ENCODE data around the gene SEH1L.
"Not testable (repeated sequence)": the region's sequence is repeated elsewhere in the genome, so short reads cannot be mapped to it uniquely, and the experiment has no call there.

SEH1L gene

DNA sequence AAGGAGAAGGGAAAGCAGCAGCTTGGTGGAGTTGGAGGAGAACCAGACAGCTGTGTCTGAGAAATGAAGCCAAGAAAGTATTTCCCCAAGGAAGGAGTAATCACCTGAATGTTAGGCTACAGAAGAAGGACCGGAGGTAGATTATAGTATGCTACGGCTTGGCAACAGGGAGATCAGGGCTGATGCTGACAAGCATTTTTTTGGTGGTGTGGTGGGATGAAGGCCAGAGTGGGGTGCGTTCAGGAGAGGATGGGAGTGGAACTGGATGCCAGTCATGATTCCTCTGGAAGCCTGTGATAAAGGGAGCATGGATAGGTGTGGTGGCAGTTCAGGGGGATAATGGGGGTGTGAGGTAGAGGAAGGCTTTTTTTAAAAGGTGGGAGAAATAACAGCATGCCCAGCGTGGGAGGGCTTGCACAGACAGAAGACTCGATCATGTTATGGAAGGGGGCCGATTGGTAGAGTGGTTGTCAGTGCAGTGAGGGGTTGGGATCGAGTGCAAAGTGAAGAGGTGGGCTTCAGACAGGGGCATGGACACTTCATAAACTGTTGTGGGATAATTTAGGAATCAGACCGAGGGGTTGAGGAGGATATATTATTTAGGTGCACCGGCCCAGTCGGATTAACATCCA is 49.0 kb downstream of the SEH1L start:
- no peak for DNase-seq (ENCODE audit: low read depth)

DNA sequence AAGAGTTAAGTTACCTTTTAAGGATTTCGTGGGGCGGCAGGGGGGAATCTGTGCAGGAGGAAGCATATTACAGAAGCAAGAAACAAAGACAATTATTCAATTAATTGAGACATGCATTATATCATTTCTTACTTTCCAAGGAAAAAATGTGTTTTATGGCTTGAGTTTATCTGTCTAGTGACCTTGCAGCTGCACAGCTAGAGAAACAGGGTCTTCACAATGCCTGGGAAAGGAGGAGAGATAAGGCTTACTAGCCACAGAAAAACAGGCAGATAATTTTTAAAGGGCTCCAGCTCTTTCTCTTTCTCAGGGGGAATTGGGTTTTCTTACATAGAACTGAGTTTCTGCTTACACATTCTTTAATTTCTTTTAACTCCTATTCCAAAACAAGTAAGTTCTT is 49.5 kb downstream of the SEH1L start:
- DNase-seq (ENCODE audit: low read depth) = not testable (repeated sequence)

DNA sequence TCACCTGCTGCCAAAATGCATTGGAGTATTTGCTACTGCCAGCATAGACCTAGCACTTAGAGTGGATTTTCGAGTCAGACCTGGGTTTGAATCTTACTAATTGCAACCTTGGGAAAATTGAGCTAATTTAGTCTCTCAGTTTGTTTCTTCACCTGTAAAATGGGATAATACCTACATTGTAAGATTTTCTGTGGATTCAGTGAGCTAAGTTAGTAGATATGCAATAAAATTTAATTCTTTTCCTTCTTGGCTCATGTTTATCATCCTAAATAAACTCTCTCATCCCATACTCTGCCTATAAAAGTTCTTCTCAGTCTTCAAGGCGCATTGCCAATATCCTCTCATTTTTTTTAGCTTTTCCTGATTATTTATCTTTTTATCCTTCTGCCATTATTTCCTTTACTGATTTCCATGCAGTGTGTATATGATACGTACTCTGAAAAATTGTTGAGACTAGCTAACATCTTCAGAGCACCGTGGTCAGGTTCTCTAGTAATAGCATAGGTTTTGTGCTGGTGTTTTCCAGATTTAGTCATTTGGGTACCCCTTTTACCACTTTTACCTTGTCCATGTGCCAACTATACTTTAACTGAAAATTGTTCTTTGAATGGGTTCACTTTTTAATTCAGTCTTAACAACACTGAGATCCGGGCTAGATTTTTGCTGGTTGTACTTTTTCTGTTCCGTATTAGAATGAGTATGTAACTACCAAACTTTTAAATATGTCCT is 50.7 kb downstream of the SEH1L start:
- DNase-seq (ENCODE audit: low read depth) = no peak

DNA sequence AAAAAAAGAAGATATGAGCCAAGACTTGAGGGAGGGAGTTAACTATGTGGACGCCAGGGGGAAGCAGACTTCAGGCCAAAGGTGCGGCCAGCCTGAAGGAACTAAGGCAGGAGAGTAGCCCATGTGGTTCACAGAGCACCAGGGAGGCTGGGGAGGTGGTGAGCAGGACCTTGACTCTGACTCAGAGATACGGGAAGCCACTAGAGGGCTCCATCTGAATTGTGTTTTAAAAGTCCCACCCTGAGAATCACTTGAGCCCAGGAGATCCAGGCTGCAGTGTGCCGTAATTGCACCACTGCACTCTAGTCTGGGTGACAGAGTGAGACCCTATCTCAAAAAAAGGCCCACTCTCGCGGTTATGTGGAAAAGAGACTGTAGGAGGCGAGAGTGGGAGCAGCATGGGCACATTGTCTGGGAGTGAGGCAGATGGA is 55.7 kb downstream of the SEH1L start:
- no peak for DNase-seq (ENCODE audit: low read depth)

DNA sequence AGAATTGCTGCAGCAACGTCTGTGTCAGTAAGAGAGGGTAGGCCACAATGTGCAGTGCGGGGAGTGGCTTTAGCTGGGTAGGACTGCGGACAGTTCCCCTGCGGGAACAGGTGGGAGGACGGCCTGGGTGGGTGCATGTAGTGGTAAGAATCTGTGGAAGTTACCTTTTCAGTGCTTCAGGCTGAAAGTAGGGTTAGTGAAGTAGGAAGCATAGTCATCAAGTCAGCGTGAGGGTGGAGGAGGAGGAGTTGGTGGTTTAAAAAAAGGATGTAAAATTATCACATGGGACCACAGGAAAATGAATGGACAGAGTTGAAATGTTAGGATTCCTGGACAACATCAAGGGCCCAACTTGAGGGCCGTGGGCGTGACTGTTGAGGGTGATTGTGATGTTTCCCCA is 56.6 kb downstream of the SEH1L start:
- DNase-seq (ENCODE audit: low read depth) = no peak

DNA sequence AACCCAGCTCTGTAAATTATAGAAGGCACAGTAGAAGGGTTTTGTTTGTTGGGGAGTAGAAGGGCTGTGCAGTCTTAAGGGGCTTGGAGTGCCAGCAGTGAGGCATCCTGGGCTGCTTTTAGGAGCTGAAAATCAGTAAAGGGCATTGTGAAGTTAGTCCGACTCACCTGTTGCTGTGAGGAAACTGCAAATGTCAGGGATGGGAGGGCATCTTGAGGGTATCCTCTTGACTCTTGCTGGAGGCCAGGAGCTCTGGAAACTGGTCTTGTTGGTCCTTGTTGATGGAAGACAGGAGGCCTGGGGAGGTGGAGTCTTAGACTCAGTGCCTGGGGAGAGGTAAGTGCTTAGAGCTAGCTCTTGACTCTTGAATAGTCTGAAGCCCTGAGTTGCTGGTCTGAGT is 57.5 kb downstream of the SEH1L start:
- no peak for DNase-seq (ENCODE audit: low read depth)

DNA sequence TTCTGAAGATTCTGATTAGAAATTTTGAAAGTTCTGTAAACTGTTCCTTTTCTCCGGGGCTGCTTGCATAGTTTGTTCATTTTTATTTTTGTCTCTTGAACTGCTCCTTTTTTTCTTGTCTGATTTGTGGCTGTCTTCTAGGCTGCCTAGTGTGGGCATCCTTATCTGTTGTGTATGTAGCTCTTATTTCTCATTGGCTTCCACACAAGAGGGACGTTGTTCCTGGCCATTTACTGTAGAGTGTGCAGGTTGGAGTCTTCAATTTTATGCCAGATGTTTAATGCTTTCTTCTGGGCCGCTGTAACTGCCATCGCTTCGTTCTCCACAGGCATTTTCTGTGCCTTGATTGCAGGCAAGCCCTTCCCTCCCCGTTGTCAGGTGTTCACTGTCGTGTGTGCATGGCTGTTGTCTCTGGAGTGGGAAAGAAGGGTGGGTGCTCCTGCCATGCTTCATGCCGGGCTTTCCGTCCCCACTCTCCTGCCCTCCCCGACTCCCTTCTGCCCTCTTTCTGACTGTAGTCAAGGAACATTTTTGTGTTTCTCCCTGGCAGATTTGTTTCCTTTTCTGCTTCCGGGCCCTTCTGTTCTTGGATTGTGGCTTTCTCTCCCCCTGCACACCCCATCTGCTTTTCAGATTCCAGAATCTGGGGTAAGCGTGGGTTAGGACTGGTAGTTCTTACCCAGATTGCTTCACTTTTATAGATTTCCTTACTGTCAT is 58.9 kb downstream of the SEH1L start:
- DNase-seq (ENCODE audit: low read depth) = no peak

DNA sequence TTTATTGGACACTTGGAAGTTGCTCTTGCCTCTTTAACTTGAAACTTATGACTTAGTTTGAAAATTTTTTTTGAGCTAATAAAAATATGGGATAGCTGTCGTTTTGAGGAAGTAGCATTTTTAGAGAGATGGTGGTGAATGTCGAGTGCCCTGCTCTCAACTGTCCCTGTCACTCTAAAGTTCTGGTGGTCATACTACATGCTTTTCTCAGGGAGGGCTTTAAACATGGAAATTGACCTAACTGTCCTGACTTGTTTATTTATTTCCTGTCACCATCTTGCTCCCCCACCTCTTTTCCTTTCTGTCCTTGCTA is 59.4 kb downstream of the SEH1L start:
- no peak for DNase-seq (ENCODE audit: low read depth)

DNA sequence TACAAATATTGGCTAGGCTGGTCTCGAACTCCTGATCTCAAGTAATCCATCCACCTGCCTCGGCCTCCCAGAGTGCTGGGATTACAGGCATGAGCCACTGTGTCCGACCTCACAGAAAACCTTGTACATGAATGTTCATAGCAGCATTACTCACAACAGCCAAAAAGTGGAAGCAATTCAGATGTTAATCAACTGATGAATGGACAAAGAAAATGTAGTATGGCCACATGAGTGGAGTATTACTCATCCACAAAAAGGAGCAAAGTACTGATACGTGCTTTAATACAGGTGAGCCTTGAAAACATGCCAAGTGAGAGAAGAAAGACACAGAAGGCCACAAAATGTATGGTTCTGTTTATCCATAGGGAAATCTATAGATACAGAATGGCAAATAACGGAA is 63.9 kb downstream of the SEH1L start:
- no peak for DNase-seq (ENCODE audit: low read depth)

DNA sequence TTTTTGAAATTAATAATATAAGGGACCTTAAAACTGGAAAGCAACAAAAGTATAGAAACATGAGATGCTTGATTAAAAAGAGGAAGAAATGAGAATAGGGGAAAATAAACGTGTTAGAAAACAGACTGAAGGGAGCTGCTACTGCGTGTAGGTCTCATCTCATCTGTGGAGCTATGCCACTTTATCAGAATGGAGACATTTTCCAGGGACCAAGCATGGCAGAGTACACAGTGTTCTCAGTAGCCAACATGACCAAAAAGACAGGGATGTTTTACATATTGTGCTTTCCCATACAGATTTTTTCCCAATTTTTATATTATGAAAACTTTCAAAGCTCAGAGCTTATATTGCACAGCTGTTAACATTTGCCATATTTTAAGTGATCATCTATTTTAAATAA is 66.4 kb downstream of the SEH1L start:
- no peak for DNase-seq (ENCODE audit: low read depth)

DNA sequence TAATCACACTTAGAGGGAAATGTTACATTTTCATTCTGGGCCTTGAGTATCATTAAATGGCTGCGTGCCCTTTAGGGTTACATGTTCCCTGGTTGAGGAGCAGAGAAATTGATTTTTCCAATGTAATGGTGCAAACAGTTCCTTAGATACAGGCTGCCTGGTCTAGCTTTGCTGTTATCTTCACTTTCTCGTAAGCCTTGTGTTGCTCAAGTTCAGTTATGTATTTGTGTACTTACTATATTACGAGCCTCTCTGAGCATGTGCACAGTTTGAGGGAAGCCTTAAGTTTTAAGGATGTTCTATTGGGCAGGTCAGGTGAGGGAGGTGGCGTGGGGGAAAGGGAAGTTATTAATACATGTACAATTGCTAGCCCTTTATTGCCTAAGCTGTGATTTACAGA is 67.0 kb downstream of the SEH1L start:
- no peak for DNase-seq (ENCODE audit: low read depth)

DNA sequence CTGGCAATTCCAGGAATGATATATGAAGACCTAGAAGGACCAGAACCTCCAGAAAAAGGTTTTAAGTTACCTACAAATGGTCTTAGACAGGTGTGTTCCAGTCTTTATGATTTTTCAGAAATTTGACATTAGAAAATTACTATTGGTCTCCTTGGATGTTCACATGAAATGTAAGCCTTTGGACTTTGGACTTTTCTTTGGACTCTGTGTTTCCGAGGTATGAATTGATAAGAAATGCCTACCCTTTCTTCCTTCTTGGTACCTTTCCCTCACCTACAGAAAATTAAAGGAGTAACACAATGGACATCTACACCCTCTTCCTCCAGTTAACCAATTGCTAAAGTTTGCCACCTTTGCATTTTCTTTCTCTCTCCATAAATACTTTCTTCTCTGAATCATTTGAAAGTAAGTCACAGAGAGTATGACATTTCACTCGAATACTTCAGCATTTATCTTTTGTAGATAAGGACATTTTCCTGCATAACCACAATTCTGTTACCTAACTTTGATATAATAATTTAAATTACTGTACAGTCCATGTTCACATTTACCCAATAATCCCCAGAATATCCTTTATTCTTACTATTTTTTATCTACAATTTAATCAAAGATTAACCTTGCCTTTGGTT is 69.5 kb downstream of the SEH1L start:
- DNase-seq (ENCODE audit: low read depth) = no peak

DNA sequence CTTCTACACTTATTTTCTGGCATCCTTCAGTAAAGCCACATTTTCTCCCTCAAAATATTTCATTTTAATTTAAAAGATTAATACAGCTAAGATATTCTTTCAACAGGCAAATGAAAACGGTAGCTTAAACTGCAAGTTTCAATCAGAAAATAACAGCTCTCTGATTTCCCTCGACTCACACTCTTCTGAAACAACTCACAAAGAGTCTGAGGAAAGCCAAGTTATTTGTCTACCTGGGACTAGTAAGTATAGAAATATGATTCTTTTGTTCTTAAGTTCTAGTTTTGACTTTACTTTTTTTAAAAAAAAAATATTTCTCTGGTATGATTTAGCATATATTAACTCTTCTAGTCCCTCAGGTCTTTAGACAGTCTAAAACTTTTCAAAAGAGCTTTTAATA is 70.6 kb downstream of the SEH1L start:
- no peak for DNase-seq (ENCODE audit: low read depth)

DNA sequence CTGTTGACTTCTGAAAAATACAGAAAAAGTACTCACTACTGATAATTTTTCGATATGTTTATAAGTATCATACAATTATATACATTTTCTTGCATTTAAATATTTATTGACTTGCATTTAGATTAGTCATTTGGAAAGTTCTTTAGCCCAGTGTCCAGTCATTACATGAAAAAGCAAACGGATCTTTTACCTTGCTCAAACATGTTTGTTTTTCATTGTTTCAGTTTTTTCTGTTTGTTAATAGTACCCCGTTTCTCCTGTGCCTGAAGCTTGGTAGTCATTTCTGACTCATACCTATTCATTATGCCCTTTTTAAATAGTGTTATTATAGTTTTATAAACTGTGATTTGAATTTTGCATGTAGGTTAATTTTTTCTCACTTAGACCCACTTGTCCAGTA is 71.5 kb downstream of the SEH1L start:
- DNase-seq (ENCODE audit: low read depth) = no peak

DNA sequence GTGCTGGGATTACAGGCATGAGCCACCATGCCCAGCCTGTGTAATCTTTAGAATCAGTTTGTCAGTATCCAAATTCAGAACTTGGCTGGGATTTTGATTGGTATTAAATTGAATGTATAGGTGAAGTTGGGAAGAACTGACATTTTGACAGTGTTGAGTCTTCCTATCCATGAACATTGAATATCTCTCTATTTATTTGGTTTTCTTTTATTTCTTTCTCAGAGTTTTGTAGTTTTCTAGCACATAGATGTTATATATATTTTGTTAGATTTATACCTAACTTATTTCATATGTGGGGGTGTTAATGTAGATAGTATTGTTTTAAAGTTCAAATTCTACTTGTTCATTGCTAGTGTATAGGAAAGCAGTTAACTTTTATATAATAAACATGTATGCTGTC is 74.8 kb downstream of the SEH1L start:
- DNase-seq (ENCODE audit: low read depth) = no peak

DNA sequence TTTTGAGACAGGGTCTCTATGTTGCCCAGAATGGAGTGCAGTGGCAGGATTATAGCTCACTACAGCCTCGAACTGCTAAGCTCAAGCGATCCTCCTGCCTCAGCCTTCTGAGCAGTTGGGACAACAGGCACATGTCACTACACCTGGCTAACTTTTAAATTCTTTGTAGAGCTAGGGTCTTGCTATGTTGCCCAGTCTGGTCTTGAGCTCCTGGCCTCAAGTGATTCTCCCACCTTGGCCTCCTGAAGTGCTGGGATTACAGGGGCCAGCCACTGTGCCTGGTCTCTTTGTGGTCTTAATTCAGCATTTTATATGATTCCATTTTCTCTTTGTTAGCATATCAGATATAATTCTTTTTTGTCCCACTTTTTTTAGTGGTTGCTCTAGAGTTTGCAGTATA is 77.4 kb downstream of the SEH1L start:
- no peak for DNase-seq (ENCODE audit: low read depth)

DNA sequence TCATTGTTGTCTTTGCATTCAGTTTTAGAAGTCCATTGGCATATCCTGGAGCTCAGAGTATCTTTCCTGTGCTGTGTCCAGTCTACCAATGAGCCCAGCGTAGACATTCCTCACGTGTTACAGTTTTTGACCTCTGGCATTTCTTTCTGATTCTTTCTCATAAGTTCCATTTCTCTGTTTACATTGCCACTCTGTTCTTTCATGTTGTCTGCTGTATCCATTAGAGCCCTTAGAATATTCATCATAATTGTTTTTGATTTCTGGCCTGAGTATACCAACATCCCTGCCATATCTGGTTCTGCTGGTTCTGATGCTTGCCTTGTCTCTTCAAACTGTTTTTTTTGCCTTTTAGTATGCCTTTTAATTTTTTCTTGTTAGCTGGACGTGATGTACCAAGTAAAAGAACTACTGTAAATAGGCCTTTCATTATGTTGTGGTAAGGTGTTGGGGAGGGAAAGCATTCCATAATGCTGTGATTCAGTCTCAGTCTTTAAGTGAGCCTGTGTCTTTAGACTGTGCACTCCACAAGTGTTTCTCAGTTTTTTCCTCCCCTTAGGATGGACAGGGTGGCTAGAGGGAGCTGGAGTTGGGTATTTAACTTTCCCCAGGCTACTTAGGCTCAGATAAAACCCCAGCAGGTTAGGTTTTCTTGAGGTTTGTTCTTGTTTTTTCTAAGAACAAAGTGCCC is 78.9 kb downstream of the SEH1L start:
- DNase-seq (ENCODE audit: low read depth) = no peak

DNA sequence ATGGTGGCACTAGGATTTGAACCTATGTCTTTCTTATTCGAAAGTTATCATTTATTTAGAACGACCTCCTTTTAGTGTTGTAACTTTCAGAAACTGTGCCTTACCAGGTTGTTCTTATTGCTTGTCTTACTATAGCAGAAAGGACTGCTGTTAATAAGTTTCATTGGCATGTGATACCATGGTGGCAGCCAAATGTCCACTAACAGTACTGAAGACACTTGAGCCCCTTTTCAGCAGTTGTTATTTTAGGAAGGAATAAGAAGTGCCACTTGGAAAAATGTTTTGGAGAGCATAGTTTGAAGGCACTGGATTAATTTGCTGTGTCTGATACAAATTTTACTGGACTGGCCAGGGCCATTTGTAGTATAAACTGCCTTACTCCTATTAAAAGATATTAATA is 81.1 kb downstream of the SEH1L start:
- DNase-seq (ENCODE audit: low read depth) = no peak

DNA sequence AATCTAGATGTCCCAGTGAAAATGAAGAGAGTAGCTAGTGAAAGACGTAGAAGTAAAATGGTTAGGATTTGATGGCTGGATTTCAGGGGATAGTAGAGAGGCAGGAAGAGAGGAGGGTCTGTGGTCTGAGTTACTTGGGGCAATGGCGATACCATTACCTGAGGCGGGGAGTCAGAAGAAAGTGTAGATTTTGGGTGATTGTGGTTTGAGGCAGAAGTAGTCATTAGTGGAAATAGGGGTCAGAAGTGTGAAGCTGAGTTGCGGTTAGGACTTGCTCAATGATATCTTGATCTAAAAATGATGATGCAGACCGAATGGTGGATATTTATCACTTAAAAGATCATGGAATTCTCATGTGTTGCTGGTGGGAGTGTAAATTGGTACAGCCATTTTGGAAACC is 84.4 kb downstream of the SEH1L start:
- DNase-seq (ENCODE audit: low read depth) = no peak

DNA sequence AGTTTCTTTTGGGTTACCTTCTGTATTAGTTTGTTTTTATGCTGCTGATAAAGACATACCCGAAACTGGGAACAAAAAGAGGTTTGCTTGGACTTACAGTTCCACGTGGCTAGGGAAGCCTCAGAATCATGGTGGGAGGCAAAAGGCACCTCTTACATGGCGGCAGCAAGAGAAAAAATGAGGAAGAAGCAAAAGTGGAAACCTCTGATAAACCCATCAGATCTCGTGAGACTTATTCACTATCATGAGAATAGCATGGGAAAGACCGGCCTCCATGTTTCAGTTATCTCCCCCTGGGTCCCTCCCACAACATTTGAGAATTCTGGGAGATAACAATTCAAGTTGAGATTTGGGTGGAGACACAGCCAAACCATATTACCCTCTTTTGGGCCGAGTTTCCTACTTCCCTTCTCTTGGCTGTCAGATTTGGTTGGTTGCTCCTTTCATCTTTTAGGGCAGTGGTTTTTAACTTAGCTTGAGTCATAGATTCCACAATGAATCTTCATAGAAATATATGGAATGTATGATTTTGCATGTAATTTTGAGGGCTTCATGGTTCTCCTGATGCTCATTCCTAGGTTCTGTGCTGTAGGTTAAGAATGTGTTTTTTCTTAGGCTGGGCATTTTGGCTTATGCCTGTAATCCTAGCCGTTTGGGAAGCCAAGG is 87.6 kb downstream of the SEH1L start:
- no peak for DNase-seq (ENCODE audit: low read depth)

DNA sequence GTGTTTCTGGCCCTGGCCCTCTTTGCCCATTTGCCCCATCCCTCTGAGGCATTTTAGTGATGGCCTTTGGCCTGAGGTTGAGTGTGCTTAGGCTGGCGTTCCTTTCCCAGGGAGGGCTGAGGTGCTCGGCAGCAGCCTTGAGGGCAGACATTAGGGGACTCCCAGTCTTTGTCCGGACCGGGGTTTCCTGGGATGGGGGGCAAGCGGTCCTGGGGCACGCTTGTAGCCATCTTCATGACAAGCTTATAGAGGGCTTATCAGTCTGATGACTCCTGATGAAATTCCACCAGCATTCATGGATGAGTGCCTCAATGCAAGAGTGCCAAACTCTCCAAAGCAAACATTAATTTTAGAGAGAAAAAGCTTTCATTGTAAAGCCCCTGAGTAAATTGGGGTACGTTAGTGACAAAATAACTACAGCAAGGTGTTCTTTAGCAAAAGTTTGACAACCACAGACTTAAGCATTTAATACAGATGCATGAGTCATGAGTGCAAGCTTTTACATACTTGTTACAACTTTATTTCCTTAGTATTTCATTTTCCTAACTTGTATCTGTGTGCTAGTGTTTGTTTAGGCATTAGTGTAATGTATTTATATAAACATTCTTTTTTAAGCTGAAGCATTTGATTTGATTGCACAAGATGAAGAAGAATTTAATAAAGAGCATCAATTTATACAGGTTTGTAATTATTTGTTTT is 89.0 kb downstream of the SEH1L start:
- no peak for DNase-seq (ENCODE audit: low read depth)
